Epithelial cell of proximal tubule (primary cell): ENCODE data around the gene RABAC1. TPM values are rescaled to one million over a fixed set of nuclear protein-coding genes. Genes with fewer than 3 reads are reported as not detected.
"Not testable (repeated sequence)": the region's sequence is repeated elsewhere in the genome, so short reads cannot be mapped to it uniquely, and the experiment has no call there.

Source experiments
- DNase-seq: peaks from one replicate; pipeline ENCODE4 v3.0.0-alpha.2; 2011; ENCODE audit warnings: low read depth
- H3K4me3 ChIP-seq: 2 replicates; pipeline ENCODE4 v1.5.1; 2011; ENCODE audit warnings: low read depth, mild to moderate bottlenecking, low read length
- total RNA-seq: library from RNA; depleted of rRNA; stranded (reverse); fragments of >200 nt; gene quantifications from 2 replicates; pipeline ENCODE4 v1.2.3, GENCODE V29; 2015
- TF ChIP-seq, protein P1 (sequence below): conservative IDR thresholded peaks from 2 replicates; pipeline ENCODE4 v1.5.1; 2012; ENCODE audit warnings: low read depth, mild to moderate bottlenecking, low read length

RABAC1 gene
- total RNA-seq, 1 donor from 2014 or later = 161 TPM

GRCh38 chr19:41944336-41944735 lies 14.8 kb downstream of the RABAC1 start:
- no peak overlapping the region for H3K4me3 ChIP-seq
- no peak for DNase-seq
- TF ChIP-seq, protein P1, sequence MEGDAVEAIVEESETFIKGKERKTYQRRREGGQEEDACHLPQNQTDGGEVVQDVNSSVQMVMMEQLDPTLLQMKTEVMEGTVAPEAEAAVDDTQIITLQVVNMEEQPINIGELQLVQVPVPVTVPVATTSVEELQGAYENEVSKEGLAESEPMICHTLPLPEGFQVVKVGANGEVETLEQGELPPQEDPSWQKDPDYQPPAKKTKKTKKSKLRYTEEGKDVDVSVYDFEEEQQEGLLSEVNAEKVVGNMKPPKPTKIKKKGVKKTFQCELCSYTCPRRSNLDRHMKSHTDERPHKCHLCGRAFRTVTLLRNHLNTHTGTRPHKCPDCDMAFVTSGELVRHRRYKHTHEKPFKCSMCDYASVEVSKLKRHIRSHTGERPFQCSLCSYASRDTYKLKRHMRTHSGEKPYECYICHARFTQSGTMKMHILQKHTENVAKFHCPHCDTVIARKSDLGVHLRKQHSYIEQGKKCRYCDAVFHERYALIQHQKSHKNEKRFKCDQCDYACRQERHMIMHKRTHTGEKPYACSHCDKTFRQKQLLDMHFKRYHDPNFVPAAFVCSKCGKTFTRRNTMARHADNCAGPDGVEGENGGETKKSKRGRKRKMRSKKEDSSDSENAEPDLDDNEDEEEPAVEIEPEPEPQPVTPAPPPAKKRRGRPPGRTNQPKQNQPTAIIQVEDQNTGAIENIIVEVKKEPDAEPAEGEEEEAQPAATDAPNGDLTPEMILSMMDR = no peak

- no peak overlapping the region for H3K4me3 ChIP-seq
- TF ChIP-seq, protein P1 = no peak
- DNase-seq = no peak
These were observed 17.5 kb downstream of the RABAC1 start for GRCh38 chr19:41941410-41942202.

DNA sequence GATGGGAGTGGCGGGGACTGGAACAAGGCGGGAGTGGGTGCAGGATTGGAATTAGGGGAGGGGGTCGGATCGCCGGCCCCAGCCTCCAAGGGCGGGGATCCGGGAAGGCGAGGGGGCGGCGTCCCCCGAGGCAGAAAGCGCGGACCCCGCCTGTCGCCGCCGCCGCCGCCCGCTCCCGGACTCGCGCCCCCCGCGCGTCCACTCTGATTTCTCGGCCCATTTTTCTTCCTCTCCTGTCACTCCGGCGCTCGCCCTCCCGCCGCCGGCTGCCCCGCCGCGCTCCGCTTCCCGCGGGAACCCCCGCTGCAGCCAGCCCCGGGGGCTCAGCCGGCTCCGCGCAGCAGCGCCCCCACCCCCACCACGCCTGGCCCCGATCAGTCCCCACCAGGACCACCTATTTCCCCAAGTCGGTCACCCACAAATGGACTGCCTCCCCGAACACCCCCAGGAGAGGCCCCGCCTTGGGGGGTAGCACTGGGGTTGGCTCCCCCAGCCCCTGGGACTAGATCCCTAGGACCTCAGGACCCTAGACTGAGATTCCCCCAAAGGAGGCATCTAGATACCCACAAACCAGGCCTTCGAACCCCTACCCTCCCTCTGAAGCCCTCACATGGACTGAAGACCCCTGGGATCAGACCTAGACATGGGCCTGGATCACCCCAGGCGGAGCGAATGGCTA lies 18.3 kb downstream of the RABAC1 start:
- H3K4me3 ChIP-seq = peak overlapping the region; percentile 52
- no peak for DNase-seq
- TF ChIP-seq, protein P1 = no peak

DNA sequence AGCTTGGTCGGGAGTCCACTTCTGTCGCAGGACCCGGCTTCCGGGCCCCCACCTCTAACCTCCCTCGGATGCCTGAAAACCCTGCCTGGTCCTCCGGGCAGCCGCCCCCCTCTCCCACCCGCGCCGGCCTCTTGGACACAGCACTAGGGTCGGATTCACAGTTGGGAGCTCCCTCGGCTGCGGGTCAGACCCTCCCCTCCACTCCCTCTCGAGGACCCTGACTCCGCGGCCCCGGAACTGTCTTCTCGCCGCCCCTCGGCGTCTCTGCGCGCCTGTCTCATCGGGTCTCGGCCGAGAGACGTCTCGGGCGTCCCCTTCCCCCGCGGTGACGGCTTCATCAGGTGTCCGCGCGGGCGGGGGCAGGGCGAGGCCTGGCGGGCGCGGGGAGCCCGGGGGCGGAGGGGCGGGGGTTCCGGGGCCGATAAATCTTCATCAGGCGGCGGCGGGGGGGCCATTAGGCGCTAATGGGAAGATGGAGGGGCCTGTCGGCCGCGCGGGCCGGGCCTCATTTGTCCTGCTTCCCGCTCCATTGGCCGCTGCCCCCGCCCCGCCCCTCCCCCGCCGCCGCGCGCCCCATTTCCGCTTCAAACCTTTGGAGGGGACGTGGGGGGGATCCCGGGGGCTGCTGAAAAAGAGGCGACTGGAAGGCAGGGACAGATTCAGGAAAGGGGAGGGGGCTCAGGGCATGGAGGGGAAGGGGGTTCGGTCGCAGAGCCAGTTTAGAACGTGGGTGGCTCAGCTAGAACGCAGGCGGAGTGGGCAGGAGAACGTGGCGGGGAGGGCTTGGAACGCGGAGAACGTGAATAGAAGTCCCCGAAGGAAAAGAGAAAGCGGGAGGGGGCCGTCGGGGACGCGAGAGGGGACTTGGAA lies 19.0 kb downstream of the RABAC1 start:
- H3K4me3 ChIP-seq = peak overlapping the region; percentile 52
- DNase-seq = no peak
- TF ChIP-seq, protein P1 = no peak

DNA sequence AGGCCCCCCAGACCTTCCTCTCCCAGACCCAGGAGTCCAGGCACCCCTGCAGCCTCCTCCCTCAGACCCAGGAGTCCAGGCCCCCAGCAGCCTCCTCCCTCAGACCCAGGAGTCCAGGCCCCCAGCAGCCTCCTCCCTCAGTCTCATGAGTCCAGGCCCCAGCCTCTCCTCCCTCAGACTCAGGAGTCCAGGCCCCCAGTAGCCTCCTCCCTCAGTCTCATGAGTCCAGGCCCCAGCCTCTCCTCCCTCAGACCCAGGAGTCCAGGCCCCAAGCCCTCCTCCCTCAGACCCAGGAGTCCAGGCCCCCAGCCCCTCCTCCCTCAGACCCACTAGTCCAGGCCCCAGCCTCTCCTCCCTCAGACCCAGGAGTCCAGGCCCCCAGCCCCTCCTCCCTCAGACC lies 19.9 kb downstream of the RABAC1 start:
- H3K4me3 ChIP-seq, DNase-seq: not testable (repeated sequence)

DNA sequence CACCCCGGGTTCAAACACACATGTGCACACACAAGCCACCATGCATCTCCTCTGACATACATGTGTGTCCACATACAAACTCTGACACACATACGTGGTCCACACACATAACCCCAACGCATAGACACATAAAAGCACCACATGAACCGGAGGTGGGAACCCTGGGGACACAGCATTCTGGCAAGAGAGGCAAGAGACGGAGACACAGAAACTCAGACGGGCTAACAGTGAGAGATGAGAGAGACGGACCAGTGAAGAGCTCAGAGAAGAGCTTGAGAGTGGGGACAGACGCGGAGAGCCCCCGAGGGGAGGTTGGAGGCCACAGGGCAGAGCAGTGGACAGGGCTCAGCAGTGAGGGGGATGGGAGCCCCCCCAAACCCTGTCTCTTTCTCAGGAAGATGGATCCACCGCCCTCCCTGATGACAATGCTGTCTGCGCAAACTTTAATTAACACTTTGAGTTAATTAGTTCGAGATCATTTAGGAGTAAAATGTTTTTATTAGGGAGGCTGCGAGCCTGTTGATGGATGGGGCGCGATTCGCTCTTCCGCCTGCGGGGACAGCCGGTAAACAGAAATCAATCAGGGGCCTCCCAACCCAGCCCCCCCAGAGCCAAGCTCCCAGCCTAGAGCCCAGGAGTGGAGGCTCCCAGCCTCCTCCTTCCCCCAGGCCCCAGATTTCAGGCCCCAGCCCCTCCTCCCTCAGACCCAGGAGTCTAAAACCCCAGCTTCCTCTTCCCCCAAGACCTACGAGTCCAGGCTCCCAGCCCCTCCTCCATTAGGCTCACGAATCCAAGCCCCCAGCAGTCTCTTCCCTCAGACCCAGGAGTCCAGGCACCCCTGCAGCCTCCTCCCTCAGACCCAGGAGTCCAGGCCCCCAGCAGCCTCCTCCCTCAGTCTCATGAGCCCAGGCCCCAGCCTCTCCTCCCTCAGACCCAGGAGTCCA lies 21.3 kb downstream of the RABAC1 start:
- H3K4me3 ChIP-seq = no peak overlapping the region
- TF ChIP-seq, protein P1 = no peak
- DNase-seq = no peak
